H1 (cell line): ENCODE measurements around the gene SGSM1. TPM values are rescaled to one million over a fixed set of nuclear protein-coding genes. Genes with fewer than 3 reads are reported as not detected.

ENCODE experiments used
- CTCF ChIA-PET: fragments of 300-600 bp; sonication (Branson Sonifier 250); formaldehyde crosslinking; loops from one replicate; lab custom pipeline; 2021; ENCODE audit not compliant: partially characterized antibody; lab: Charles Lee
- POLR2A ChIA-PET: fragments of 300-600 bp; sonication (Branson Sonifier 250); formaldehyde crosslinking; loops from one replicate; lab custom pipeline; 2021; ENCODE audit warnings: inconsistent platforms; ENCODE audit not compliant: partially characterized antibody; lab: Charles Lee
- DNase-seq, 2 experiments: peaks; one replicate each; pipeline versions ENCODE4 v3.0.0 to v3.0.0-alpha.2; 2010 to 2022; ENCODE audit warnings: low spot score in 2 of 2, low read depth in 1 of 2, mixed read lengths in 1 of 2
- FAIRE-seq: peaks from 2 replicates; lab custom pipeline; 2011; peaks lifted over from hg19 to GRCh38; lab: Jason Lieb, UNC
- H2AFZ ChIP-seq: 2 replicates; pipeline ENCODE4 v1.8.1; 2012; ENCODE audit warnings: low read length, inconsistent platforms
- H2AK5ac ChIP-seq: 2 replicates; pipeline ENCODE4 v1.6.1; 2013; ENCODE audit warnings: low read depth, low read length
- H2BK120ac ChIP-seq: replicated peaks from 2 replicates; pipeline ENCODE3; 2013; ENCODE audit warnings: low read depth, low read length, inconsistent platforms
- H2BK12ac ChIP-seq: 2 replicates; pipeline ENCODE4 v1.6.1; 2013; ENCODE audit warnings: low read depth, low read length
- H2BK15ac ChIP-seq: 2 replicates; pipeline ENCODE4 v1.6.1; 2013; ENCODE audit warnings: low read length
- H2BK20ac ChIP-seq: 2 replicates; pipeline ENCODE4 v1.6.1; 2013; ENCODE audit warnings: low read length
- H2BK5ac ChIP-seq: 2 replicates; pipeline ENCODE4 v1.6.1; 2013; ENCODE audit warnings: low read depth, low read length
- H3K14ac ChIP-seq: 2 replicates; pipeline ENCODE4 v1.6.1; 2013; ENCODE audit warnings: inconsistent platforms; ENCODE audit not compliant: insufficient read length
- H3K18ac ChIP-seq: 2 replicates; pipeline ENCODE4 v1.6.1; 2013; ENCODE audit warnings: low read length; ENCODE audit errors: extremely low read depth
- H3K23ac ChIP-seq: 2 replicates; pipeline ENCODE4 v1.6.1; 2013; ENCODE audit warnings: inconsistent platforms; ENCODE audit not compliant: insufficient read length
- H3K23me2 ChIP-seq: 2 replicates; pipeline ENCODE4 v1.6.1; 2013; ENCODE audit warnings: low read depth, low read length
- H3K27ac ChIP-seq: 2 replicates; pipeline ENCODE4 v1.6.1; 2011; ENCODE audit warnings: low read depth, low read length, inconsistent platforms
- H3K27me3 ChIP-seq, 4 experiments: replicated peaks in 1 of 4; 1 replicate in 1 of 4; 2 replicates in 3 of 4; pipeline versions ENCODE4 v1.6.1 to v1.8.1; 2011 to 2013; ENCODE audit warnings: low read length in 3 of 4, mild to moderate bottlenecking in 3 of 4, inconsistent platforms in 2 of 4, mixed read lengths in 2 of 4, moderate library complexity in 1 of 4; ENCODE audit not compliant: control insufficient read depth in 3 of 4, insufficient read depth in 3 of 4; ENCODE audit errors: extremely low read depth in 1 of 4
- H3K36me3 ChIP-seq, 4 experiments: 2 replicates each; pipeline versions ENCODE4 v1.6.1 to v1.8.1; 2011 to 2013; ENCODE audit warnings: mild to moderate bottlenecking in 4 of 4, low read length in 3 of 4, moderate library complexity in 2 of 4, control low read depth in 1 of 4, inconsistent platforms in 1 of 4; ENCODE audit not compliant: insufficient read depth in 4 of 4, control insufficient read depth in 2 of 4
- H3K4ac ChIP-seq: replicated peaks from 2 replicates; pipeline ENCODE3; 2013; ENCODE audit warnings: low read length, low read depth, mixed read lengths, inconsistent platforms; ENCODE audit not compliant: insufficient read length
- H3K4me1 ChIP-seq, 4 experiments: replicated peaks in 1 of 4; 1 replicate in 1 of 4; 2 replicates in 3 of 4; pipeline versions ENCODE4 v1.6.1 to v1.8.1; 2011 to 2013; ENCODE audit warnings: low read length in 3 of 4, inconsistent platforms in 2 of 4, mixed read lengths in 1 of 4; ENCODE audit not compliant: insufficient read depth in 4 of 4, control insufficient read depth in 3 of 4
- H3K4me2 ChIP-seq, 2 experiments: 2 replicates each; pipeline versions ENCODE4 v1.6.1 to v1.8.1; 2011 to 2013; ENCODE audit warnings: low read depth in 2 of 2, low read length in 2 of 2, control low read depth in 1 of 2, inconsistent platforms in 1 of 2, mild to moderate bottlenecking in 1 of 2; ENCODE audit not compliant: insufficient read depth in 1 of 2
- H3K4me3 ChIP-seq, 4 experiments: fragments of 200-600, 300-600 bp in 1 of 4; sonication (generic), shearing (Covaris generic), sonication (Bioruptor Twin) in 1 of 4; 2 replicates each; pipeline versions ENCODE4 v1.5.1 to v1.8.1; 2011 to 2016; ENCODE audit warnings: low read length in 4 of 4, low read depth in 3 of 4, control low read depth in 2 of 4, inconsistent platforms in 2 of 4, mild to moderate bottlenecking in 2 of 4, mixed read lengths in 1 of 4, moderate library complexity in 1 of 4; ENCODE audit not compliant: insufficient read depth in 2 of 4; ENCODE audit errors: extremely low read depth in 1 of 4
- H3K56ac ChIP-seq: replicated peaks from 2 replicates; pipeline ENCODE3; 2013; ENCODE audit warnings: low read depth, mild to moderate bottlenecking, mixed read lengths, low read length, inconsistent platforms; ENCODE audit not compliant: insufficient read length
- H3K79me1 ChIP-seq: 2 replicates; pipeline ENCODE4 v1.6.1; 2013; ENCODE audit warnings: low read depth, low read length, control low read depth
- H3K79me2 ChIP-seq, 2 experiments: 2 replicates each; pipeline versions ENCODE4 v1.6.1 to v1.8.1; 2012 to 2013; ENCODE audit warnings: low read length in 2 of 2, mild to moderate bottlenecking in 2 of 2, inconsistent platforms in 1 of 2; ENCODE audit not compliant: insufficient read depth in 2 of 2, control insufficient read depth in 1 of 2
- H3K9ac ChIP-seq, 4 experiments: replicated peaks in 1 of 4; 1 replicate in 1 of 4; 2 replicates in 3 of 4; pipeline versions ENCODE4 v1.6.1 to v1.8.1; 2011 to 2013; ENCODE audit warnings: low read depth in 3 of 4, low read length in 3 of 4, control low read depth in 2 of 4, mild to moderate bottlenecking in 2 of 4, moderate library complexity in 2 of 4, inconsistent platforms in 1 of 4; ENCODE audit errors: extremely low read depth in 1 of 4
- H3K9me3 ChIP-seq, 2 experiments: 2 replicates each; pipeline versions ENCODE4 v1.6.1 to v1.8.1; 2012 to 2013; ENCODE audit warnings: mild to moderate bottlenecking in 2 of 2, moderate library complexity in 2 of 2, control low read depth in 1 of 2, inconsistent platforms in 1 of 2, low read depth in 1 of 2, low read length in 1 of 2, mixed read lengths in 1 of 2; ENCODE audit not compliant: insufficient read depth in 2 of 2
- H4K20me1 ChIP-seq, 2 experiments: replicated peaks in 1 of 2; 2 replicates each; pipeline versions ENCODE3 to v1.8.1; 2011 to 2013; ENCODE audit warnings: inconsistent platforms in 2 of 2, low read length in 2 of 2, mild to moderate bottlenecking in 1 of 2; ENCODE audit not compliant: insufficient read depth in 2 of 2, control insufficient read depth in 1 of 2
- H4K5ac ChIP-seq: 2 replicates; pipeline ENCODE4 v1.6.1; 2013; ENCODE audit warnings: low read length, low read depth, mixed read lengths, inconsistent platforms; ENCODE audit not compliant: insufficient read length
- H4K8ac ChIP-seq: 2 replicates; pipeline ENCODE4 v1.8.0; 2013; ENCODE audit warnings: mild to moderate bottlenecking, moderate library complexity, low read length, inconsistent platforms; ENCODE audit not compliant: insufficient read depth; ENCODE audit errors: extremely low read depth
- H4K91ac ChIP-seq: replicated peaks from 2 replicates; pipeline ENCODE3; 2013; ENCODE audit warnings: low read length, mixed read lengths, inconsistent platforms; ENCODE audit not compliant: insufficient read length
- BCL11A ChIP-seq, 2 experiments: IDR thresholded peaks; one replicate each; pipeline ENCODE4 v1.6.1; 2011; ENCODE audit warnings: low read depth in 2 of 2, low read length in 2 of 2, mild to moderate bottlenecking in 2 of 2
- CTBP2 ChIP-seq: IDR thresholded peaks from 2 replicates; pipeline ENCODE4 v1.7.0; 2011; ENCODE audit warnings: borderline replicate concordance, mild to moderate bottlenecking, moderate library complexity, mixed read lengths, low read length; ENCODE audit not compliant: insufficient read depth, insufficient read length
- E2F6 ChIP-seq: IDR thresholded peaks from 2 replicates; pipeline ENCODE4 v1.6.1; 2012; ENCODE audit warnings: inconsistent platforms
- EP300 ChIP-seq, 2 experiments: IDR thresholded peaks; 1 replicate in 1 of 2; 2 replicates in 1 of 2; pipeline ENCODE4 v1.6.1; 2011 to 2012; ENCODE audit warnings: low read depth in 2 of 2, low read length in 2 of 2, mild to moderate bottlenecking in 2 of 2, borderline replicate concordance in 1 of 2, inconsistent platforms in 1 of 2, moderate library complexity in 1 of 2
- JUND ChIP-seq: IDR thresholded peaks from 2 replicates; pipeline ENCODE4 v1.6.1; 2011; ENCODE audit warnings: mild to moderate bottlenecking, improper control_type of control experiment, low read length
- NANOG ChIP-seq: IDR thresholded peaks from 2 replicates; pipeline ENCODE4 v1.6.1; 2011; ENCODE audit warnings: low read length, low read depth, mild to moderate bottlenecking, inconsistent platforms; ENCODE audit not compliant: insufficient read depth, poor library complexity, severe bottlenecking
- RAD21 ChIP-seq, 2 experiments: IDR thresholded peaks in 1 of 2; conservative IDR thresholded peaks in 1 of 2; 2 replicates each; pipeline ENCODE4 v1.6.1; 2011; ENCODE audit warnings: low read depth in 2 of 2, low read length in 2 of 2, improper control_type of control experiment in 1 of 2, inconsistent platforms in 1 of 2, mild to moderate bottlenecking in 1 of 2, moderate library complexity in 1 of 2
- RFX5 ChIP-seq: IDR thresholded peaks from 2 replicates; pipeline ENCODE4 v1.6.1; 2011; ENCODE audit warnings: low read depth, low read length, improper control_type of control experiment, borderline replicate concordance
- SIX5 ChIP-seq: IDR thresholded peaks from 2 replicates; pipeline ENCODE4 v1.6.1; 2011; ENCODE audit warnings: mild to moderate bottlenecking, low read depth, low read length
- TCF12 ChIP-seq: IDR thresholded peaks from 2 replicates; pipeline ENCODE4 v1.6.1; 2011; ENCODE audit warnings: low read depth, mild to moderate bottlenecking, low read length
- USF2 ChIP-seq: IDR thresholded peaks from 2 replicates; pipeline ENCODE4 v1.6.1; 2011; ENCODE audit warnings: low read length, improper control_type of control experiment
- ZNF274 ChIP-seq: IDR thresholded peaks from 2 replicates; pipeline ENCODE4 v1.7.0; 2012; ENCODE audit warnings: low read length, borderline replicate concordance; ENCODE audit errors: extremely low read depth
- WGBS, 2 experiments: shearing (Covaris generic) in 1 of 2; methylation state at CpG; one replicate each; pipeline versions ENCODE4 v1.1.6 to v1.1.7; 2013 to 2015; ENCODE audit warnings: low lambda C conversion rate in 2 of 2, mixed read lengths in 2 of 2, inconsistent platforms in 1 of 2, low coverage in 1 of 2, missing lambda C conversion rate in 1 of 2; ENCODE audit not compliant: insufficient replicate concordance in 2 of 2, insufficient coverage in 1 of 2, insufficient read length in 1 of 2; ENCODE audit errors: extremely low coverage in 1 of 2, missing lambda C conversion rate in 1 of 2; 5-methylcytosine and 5-hydroxymethylcytosine counted together
- polyA plus RNA-seq, 7 experiments: library from polyadenylated mRNA; depleted of rRNA in 3 of 7; stranded (reverse) in 5 of 7; unstranded in 2 of 7; fragments of >200 nt in 5 of 7; fragments of 200-250 nt in 2 of 7; gene quantifications; 1 replicate in 5 of 7; 2 replicates in 1 of 7; 4 replicates in 1 of 7; pipeline versions ENCODE4 v1.2.1 to v1.2.3, GENCODE V29; 2011 to 2013; ENCODE audit warnings: missing spikeins in 2 of 7, mixed read lengths in 2 of 7
- total RNA-seq: library from RNA; stranded (reverse); fragmentation: NEBNext Ultra II Directional; extraction: Animal tissue kit (Norgen Biotek cat#: 25700); gene quantifications from 2 replicates; pipeline ENCODE4 v1.2.1, GENCODE V29; 2021

Gene SGSM1
- total and polyA plus RNA-seq, 2 of the 8 experiments (the other 6 are each of a cell fraction or from before 2014, with no cell fraction given) = 2.8 to 5.2 TPM

- H4K5ac ChIP-seq = no peak overlapping the region
- H2BK120ac ChIP-seq = no peak overlapping the region
- no peak overlapping the region for H2AK5ac ChIP-seq
- ChIA-PET CTCF (interaction anchor here (1.8 to 1.9 kb wide), 2 partner anchors 15 to 17 kb away, joined by 7 to 9 read pairs; no protein-coding TSS in a partner anchor), POLR2A (no interaction called here)
- no peaks in the 10 kb centered on the region; a peak in 1 of 8 replicates for H3K36me3 ChIP-seq
- H3K27ac ChIP-seq = no peak overlapping the region
- H3K27me3 ChIP-seq = no peaks in the 10 kb centered on the region
- H4K91ac ChIP-seq = no peak overlapping the region
- no peak for FAIRE-seq
- no peak overlapping the region for H2BK20ac ChIP-seq
- no peak overlapping the region for H3K56ac ChIP-seq
- no peaks in the 10 kb centered on the region for H3K23me2 ChIP-seq
- no peak overlapping the region for H3K18ac ChIP-seq
- no peak overlapping the region for H2AFZ ChIP-seq
- H2BK15ac ChIP-seq = no peak overlapping the region
- no peak overlapping the region for H3K4me3 ChIP-seq
- no peak overlapping the region for H3K4ac ChIP-seq
- no peak overlapping the region for H3K14ac ChIP-seq
- H3K79me1 ChIP-seq = no peaks in the 10 kb centered on the region; the same call in 1 of the 2 replicates
- H4K20me1 ChIP-seq = no peaks in the 10 kb centered on the region
- H3K9me3 ChIP-seq = no peaks in the 10 kb centered on the region
- no peak overlapping the region for H2BK12ac ChIP-seq
- H2BK5ac ChIP-seq = no peak overlapping the region
- no peak overlapping the region for H3K9ac ChIP-seq
- no peak overlapping the region for H4K8ac ChIP-seq
- WGBS, 2 experiments = 60% methylated on average over 2 of the region's 2 CpGs; no CpG with 5 or more reads in 1 of the 2 experiments
- no peaks in the 10 kb centered on the region for H3K4me1 ChIP-seq
- H3K79me2 ChIP-seq = no peaks in the 10 kb centered on the region
- H3K23ac ChIP-seq = no peak overlapping the region
- no peak overlapping the region for H3K4me2 ChIP-seq
- DNase-seq = no peak
- TF ChIP-seq CTBP2 (no peak), TCF12 (no peak), E2F6 (no peak), NANOG (no peak), SIX5 (no peak), RFX5 (no peak), EP300 (IDR thresholded peaks at IDR 0.05; ENCODE audit: borderline replicate concordance in 1 of 2, low read depth in 2 of 2, low read length in 2 of 2) (no peak), RAD21 (IDR thresholded peaks at IDR 0.05 in 1 of 2, conservative IDR thresholded peaks at IDR 0.05 in 1 of 2; ENCODE audit: low read depth in 2 of 2, low read length in 2 of 2) (no peak), BCL11A (IDR thresholded peaks at IDR 0.05; ENCODE audit: low read depth in 2 of 2, low read length in 2 of 2) (no peak), ZNF274 (no peak), USF2 (no peak), JUND (no peak)
Observed at GRCh38 chr22:24819487-24819886, 13.5 kb downstream of the SGSM1 start.
